Raji (cell line): ENCODE results near the gene CCBE1.

Experiments
- POLR2A ChIP-seq: IDR thresholded peaks from 2 replicates; pipeline ENCODE4 v1.6.1; 2011; ENCODE audit warnings: low read depth, low read length, control low read depth; ENCODE audit not compliant: insufficient read depth

The CCBE1 gene

GRCh38 chr18:59469463-59470180, 227.6 kb downstream of the CCBE1 start:
- TF ChIP-seq POLR2A = no peak

GRCh38 chr18:59468821-59469220, 228.4 kb downstream of the CCBE1 start:
- no peak for TF ChIP-seq POLR2A

DNA sequence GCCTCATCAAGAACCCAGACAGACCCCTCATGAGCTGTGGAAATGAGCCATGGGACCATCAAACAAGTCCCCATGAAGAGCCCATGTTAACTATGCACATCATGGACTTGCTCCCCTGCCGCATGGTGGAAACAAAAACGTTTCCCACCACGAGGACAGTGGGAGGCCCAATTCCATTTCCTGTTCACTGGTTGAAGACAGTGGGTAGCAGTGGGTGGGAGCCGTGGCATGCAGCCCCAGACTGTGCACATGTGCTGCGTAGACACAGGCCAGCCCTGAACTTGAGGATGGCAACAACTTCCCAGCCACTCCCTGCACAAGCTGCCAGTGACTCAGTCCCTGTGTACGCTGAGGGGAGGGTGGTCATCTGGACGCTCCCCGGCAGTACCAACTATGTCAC, 229.7 kb downstream of the CCBE1 start:
- TF ChIP-seq POLR2A = no peak

GRCh38 chr18:59466980-59467379, 230.2 kb downstream of the CCBE1 start:
- no peak for TF ChIP-seq POLR2A

- TF ChIP-seq POLR2A = no peak
These were observed 232.7 kb downstream of the CCBE1 start for GRCh38 chr18:59464486-59464885.

GRCh38 chr18:59461171-59461570, 236.1 kb downstream of the CCBE1 start:
- TF ChIP-seq POLR2A = no peak

- no peak for TF ChIP-seq POLR2A
These were observed 237.2 kb downstream of the CCBE1 start for GRCh38 chr18:59460072-59460420.

DNA sequence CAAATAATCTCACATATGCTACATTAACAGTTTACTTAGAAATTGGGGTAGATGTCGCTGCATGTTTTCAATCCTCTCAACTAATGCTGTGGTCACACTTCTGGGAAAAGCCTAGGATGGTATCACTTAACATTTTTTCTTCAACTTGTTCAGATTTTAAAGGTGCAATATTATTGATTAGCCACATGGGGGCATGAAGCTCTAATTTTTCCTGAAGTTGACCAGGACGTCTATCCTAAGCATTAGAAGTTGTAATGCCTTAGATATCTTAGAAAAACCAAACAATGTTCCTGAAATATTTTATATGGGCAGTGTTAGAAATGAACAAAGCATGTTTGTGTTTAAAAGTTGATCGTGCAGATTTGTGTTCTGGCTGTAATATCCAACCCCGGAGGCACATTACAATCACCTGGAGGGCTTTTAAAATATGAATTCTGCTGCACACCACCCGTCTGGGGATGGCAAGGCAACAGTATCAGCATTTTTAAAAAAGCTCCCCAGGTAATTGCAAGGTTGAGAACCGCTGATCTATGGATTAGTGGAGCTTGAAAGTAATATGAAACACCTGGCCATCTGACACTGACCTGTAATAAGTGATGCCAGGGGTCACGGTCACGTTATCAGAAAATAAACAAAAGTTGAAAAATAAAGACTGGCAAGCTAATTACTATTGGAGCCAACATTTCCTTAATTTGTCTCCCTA, 237.7 kb downstream of the CCBE1 start:
- TF ChIP-seq POLR2A = no peak

DNA sequence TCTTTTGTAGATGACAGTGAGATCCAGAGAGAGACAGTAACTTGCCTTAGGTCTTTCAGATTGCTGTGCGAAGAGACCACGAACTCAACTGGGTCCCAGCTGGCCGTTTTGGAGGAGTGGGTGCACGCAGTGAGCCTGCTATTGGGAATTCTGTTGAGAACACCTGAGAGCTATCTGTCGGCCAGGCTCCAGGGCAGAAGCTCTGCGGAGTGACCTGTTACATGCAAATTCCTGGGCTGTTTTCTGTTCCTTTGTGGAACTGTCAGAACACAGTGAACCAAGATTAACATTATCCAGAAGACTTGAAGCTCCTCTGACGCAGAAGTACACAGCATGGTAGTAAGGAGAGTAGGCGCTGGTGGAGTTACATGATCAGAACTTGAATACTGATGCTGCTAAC, 238.6 kb downstream of the CCBE1 start:
- no peak for TF ChIP-seq POLR2A

- no peak for TF ChIP-seq POLR2A
These were observed 240.6 kb downstream of the CCBE1 start for GRCh38 chr18:59456657-59457056.

DNA sequence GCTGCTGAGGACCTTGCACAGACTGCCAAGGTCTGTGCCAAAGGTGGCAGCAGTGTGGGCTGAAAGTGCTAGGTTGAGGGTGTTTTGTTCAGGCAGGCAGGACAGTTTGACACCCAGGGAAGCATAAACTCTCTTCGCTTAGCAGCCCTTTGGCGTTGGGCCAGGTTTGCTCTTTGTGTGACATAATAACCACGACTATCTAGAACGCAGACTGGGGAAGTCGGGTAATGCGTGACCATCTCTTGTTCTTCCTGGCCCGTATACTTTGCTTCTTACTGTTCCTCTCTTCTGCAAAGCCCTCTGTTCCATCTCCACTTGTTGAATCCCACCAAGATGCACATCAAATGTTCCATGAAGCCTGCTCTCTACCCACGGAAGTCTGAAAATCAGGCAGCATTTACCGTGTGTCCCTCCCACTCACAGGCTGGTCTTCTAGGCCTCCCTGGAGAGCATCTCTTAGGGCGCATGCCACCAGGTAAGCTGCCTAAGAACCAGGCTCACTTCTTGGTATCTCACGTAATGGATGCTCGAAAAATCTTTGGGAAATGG, 241.4 kb downstream of the CCBE1 start:
- TF ChIP-seq POLR2A = no peak

DNA sequence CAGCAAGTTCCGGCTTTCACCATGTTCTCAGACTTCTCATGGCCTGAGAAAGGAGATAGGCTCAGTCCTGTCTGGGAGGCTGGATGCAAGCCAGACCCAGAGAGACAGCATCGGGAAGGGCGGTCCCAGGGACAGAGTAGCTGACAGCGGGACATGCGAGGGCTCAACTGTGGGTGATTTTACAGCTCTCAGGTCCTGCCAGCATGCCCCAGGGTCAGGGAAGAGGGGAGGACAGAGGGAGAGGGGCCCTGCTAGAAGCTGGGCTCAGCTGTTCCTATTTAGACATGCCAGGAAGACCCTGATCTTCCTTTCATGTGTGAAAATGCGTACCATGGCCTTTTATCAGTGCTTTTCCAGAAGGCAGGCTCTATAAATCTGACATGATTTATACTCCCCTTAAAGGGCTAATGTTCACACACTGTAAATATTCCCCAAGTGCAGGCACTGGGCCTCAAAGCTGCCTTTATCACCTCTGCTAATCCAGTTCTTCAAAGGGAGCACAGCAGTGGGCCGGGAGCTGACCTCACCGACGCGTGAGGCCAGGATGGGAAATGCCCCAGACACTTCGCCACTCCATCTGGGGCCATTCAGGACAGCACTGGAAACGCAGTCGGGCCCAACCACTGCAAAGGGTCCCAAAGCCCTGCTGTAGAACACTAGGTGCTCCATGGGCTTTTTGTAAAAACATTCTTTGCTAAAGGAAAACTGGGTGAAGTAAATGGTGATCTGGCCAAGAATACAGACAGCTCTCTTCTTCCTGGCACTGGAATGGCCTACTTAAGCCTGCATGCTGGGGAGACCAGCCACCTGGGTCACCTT, 242.1 kb downstream of the CCBE1 start:
- no peak for TF ChIP-seq POLR2A

- TF ChIP-seq POLR2A = no peak
These were observed 243.7 kb downstream of the CCBE1 start for GRCh38 chr18:59453468-59453961.

GRCh38 chr18:59451963-59452362, 245.3 kb downstream of the CCBE1 start:
- no peak for TF ChIP-seq POLR2A

DNA sequence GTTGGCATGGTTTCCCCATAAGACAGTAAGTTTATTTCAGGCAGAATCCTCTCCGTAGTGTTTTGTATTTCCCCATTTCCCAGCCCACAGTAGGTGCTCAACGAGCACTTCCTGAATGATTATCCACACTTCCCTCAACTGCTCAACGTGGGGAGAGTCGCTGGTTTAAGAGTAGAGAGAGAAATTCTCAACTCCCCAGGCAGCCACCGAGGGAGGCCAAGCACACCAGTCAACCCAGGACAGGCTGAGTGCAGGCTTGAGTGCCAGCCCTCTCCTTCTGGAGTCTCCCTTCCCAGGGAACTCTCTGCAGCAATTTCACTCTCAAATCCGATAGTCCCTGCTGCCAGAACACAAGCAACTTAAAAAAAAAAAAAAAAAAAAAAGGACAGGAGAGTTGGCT, 246.2 kb downstream of the CCBE1 start:
- no peak for TF ChIP-seq POLR2A
